GM18498 (cell line): ENCODE data around the gene EMX2.

Source experiments
- ATAC-seq: cut with Tn5 transposase; IDR thresholded peaks from one replicate; pipeline ENCODE4 v1.9.1; 2021; ENCODE audit warnings: mild to moderate bottlenecking, moderate library complexity; ENCODE audit not compliant: unreplicated experiment

The EMX2 gene

DNA sequence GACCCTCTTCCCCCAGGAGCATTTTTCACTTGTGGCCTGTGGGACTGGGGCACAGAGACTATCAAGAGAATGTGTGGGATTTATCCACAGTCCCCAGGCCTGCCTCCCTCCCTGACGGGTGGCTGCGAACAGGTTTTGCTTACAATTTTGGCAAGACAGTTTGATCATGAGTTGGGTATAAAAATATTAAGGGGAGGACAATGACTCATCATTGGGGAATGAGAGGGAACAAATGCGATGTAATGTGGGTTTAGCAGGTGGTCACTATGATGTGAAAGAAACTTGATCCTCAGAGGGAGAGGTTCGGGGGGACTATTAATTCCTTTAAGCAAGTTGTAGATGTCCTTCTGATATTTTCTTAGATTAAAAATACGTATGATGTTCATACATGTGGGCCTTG is 52.2 kb downstream of the EMX2 start:
- no peak for ATAC-seq

DNA sequence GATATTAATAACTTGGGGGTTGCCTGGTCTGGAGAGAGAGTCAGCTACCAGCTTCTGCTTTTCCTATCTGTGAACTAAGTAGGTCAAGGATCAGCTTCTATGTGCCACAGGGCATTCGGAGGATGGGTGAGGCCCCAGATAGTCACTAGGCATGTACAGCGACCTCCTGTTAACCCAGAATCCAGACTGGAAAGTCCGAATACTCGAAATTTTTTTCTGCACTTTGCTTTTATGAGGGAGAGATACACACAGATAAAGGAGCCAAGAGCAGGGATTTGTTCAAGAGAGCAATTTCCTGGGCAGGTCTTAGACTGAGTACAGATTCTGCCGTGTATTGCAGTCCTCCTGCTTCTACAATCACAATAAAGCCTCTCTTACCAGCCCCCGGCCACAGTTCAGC is 54.2 kb downstream of the EMX2 start:
- no peak for ATAC-seq

DNA sequence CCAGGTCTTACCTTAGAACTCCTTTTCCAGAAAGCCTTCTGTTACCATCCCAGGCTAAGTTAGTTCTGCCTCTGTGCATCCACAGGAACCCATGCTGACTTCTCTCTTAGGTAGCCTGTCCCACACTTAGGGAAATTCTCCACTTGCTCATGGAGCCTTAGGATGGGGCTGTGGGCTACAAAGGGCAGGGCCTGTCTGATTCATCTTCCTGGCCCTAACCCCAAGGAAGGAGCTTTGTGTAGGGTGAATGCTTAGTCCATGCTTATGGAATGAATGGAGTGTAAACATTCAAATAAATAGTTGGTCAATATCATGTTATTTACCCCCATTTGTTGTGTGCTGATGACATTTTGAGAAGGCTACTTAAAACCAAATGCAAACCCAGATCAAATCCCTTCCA is 54.7 kb downstream of the EMX2 start:
- ATAC-seq = no peak
